A549 (cell line): ENCODE measurements around the gene GGNBP2. TPM values are rescaled to one million over a fixed set of nuclear protein-coding genes. Genes with fewer than 3 reads are reported as not detected.

Experiments used
- ATAC-seq, 2 experiments: fragments of 200-7000 bp in 1 of 2; fragments of >200 bp in 1 of 2; cut with Nextera tagmentation in 1 of 2; cut with Tn5 transposase in 1 of 2; 3 replicates each; pipeline versions ENCODE4 v1.8.0 to v1.9.1; 2018 to 2020; ENCODE audit warnings: mild to moderate bottlenecking in 1 of 2, moderate library complexity in 1 of 2
- CTCF ChIA-PET: fragments of 300-600 bp; sonication (Branson Sonifier 250); formaldehyde crosslinking; extraction: SDS; loops from one replicate; lab custom pipeline; 2021; ENCODE audit warnings: antibody characterized with exemption, inconsistent platforms; lab: Yijun Ruan, JAX
- POLR2A ChIA-PET: fragments of 350-600 bp; formaldehyde crosslinking; extraction: SDS; loops from one replicate; lab custom pipeline; 2021; ENCODE audit warnings: antibody characterized with exemption, inconsistent platforms; lab: Yijun Ruan, JAX
- DNase-seq, 2 experiments: peaks; one replicate each; pipeline versions ENCODE4 v3.0.0 to v3.0.0-alpha.2; 2011 to 2016; ENCODE audit warnings: low read depth in 1 of 2, low spot score in 1 of 2
- FAIRE-seq: peaks from 2 replicates; lab custom pipeline; 2011; peaks lifted over from hg19 to GRCh38; lab: Jason Lieb, UNC
- H3K27ac ChIP-seq, 2 experiments: fragments of >200 bp; sonication (Bioruptor Twin); formaldehyde crosslinking; 3 replicates each; pipeline ENCODE4 v1.5.1; 2016 to 2017
- H3K4me1 ChIP-seq: fragments of >200 bp; sonication (Bioruptor Twin); formaldehyde crosslinking; 3 replicates; pipeline ENCODE4 v1.6.1; 2016
- H3K4me2 ChIP-seq: fragments of >200 bp; sonication (Bioruptor Twin); formaldehyde crosslinking; 3 replicates; pipeline ENCODE4 v1.6.1; 2016
- H3K4me3 ChIP-seq: fragments of >200 bp; sonication (Bioruptor Twin); formaldehyde crosslinking; 3 replicates; pipeline ENCODE4 v1.5.1; 2016
- H3K9me3 ChIP-seq: fragments of >200 bp; sonication (Bioruptor Twin); formaldehyde crosslinking; 3 replicates; pipeline ENCODE4 v1.6.1; 2016
- ATOH8 ChIP-seq: fragments of 250-450 bp; sonication (Bioruptor Pico); IDR thresholded peaks from 2 replicates; pipeline ENCODE4 v1.5.0; 2020; ENCODE audit warnings: low read depth, mild to moderate bottlenecking, moderate library complexity
- BHLHE40 ChIP-seq: IDR thresholded peaks from 2 replicates; pipeline ENCODE4 v1.6.1; 2012; ENCODE audit warnings: low read depth, low read length, inconsistent platforms
- CBX2 ChIP-seq: fragments of 200-600 bp; sonication (generic); IDR thresholded peaks from 2 replicates; pipeline ENCODE4 v1.6.1; 2016; ENCODE audit warnings: low read depth, mild to moderate bottlenecking, borderline replicate concordance
- CEBPB ChIP-seq, 2 experiments: fragments of >200 bp in 1 of 2; sonication (Bioruptor Twin) in 1 of 2; formaldehyde crosslinking in 1 of 2; IDR thresholded peaks; 2 replicates each; pipeline ENCODE4 v1.6.1; 2012 to 2016
- CHD2 ChIP-seq: fragments of 150-350 bp; IDR thresholded peaks from 2 replicates; pipeline ENCODE4 v1.6.1; 2014; ENCODE audit warnings: low read length; ENCODE audit not compliant: partially characterized antibody
- EHF ChIP-seq: fragments of 250-450 bp; sonication (Bioruptor Pico); IDR thresholded peaks from 2 replicates; pipeline ENCODE4 v1.5.0; 2020; ENCODE audit warnings: mild to moderate bottlenecking
- EHMT2 ChIP-seq: fragments of 200-600 bp; sonication (generic); IDR thresholded peaks from 2 replicates; pipeline ENCODE4 v1.6.1; 2016; ENCODE audit warnings: antibody characterized with exemption, low read depth, mild to moderate bottlenecking, moderate library complexity
- ELK1 ChIP-seq: fragments of 150-350 bp; IDR thresholded peaks from 2 replicates; pipeline ENCODE4 v1.6.1; 2014; ENCODE audit warnings: low read depth, mild to moderate bottlenecking, low read length
- EP300 ChIP-seq, 2 experiments: fragments of >200 bp; sonication (Bioruptor Twin); formaldehyde crosslinking; IDR thresholded peaks; 2 replicates in 1 of 2; 3 replicates in 1 of 2; pipeline ENCODE4 v1.6.1; 2016 to 2017
- FOSB ChIP-seq: fragments of 250-450 bp; sonication (Bioruptor Pico); IDR thresholded peaks from 2 replicates; pipeline ENCODE4 v1.5.0; 2020; ENCODE audit warnings: mild to moderate bottlenecking, moderate library complexity
- GATA3 ChIP-seq: IDR thresholded peaks from 2 replicates; pipeline ENCODE4 v1.6.1; 2012; ENCODE audit warnings: borderline replicate concordance
- HOXA7 ChIP-seq: fragments of 250-450 bp; sonication (Bioruptor Pico); IDR thresholded peaks from 2 replicates; pipeline ENCODE4 v1.5.0; 2020; ENCODE audit warnings: mild to moderate bottlenecking, moderate library complexity
- HOXB13 ChIP-seq: fragments of 250-450 bp; sonication (Bioruptor Pico); IDR thresholded peaks from 2 replicates; pipeline ENCODE4 v1.5.0; 2020; ENCODE audit warnings: low read depth, mild to moderate bottlenecking, moderate library complexity
- JUN ChIP-seq, 2 experiments: fragments of >200 bp; sonication (Bioruptor Twin); formaldehyde crosslinking; IDR thresholded peaks; 2 replicates in 1 of 2; 3 replicates in 1 of 2; pipeline ENCODE4 v1.6.1; 2016 to 2017
- KDM1A ChIP-seq: fragments of 200-600 bp; sonication (generic); IDR thresholded peaks from 2 replicates; pipeline ENCODE4 v1.6.1; 2016; ENCODE audit warnings: low read depth, mild to moderate bottlenecking
- KDM5A ChIP-seq: fragments of 200-600 bp; sonication (generic); IDR thresholded peaks from 2 replicates; pipeline ENCODE4 v1.6.1; 2016; ENCODE audit warnings: antibody characterized with exemption, mild to moderate bottlenecking
- MAZ ChIP-seq: fragments of 150-350 bp; IDR thresholded peaks from 2 replicates; pipeline ENCODE4 v1.6.1; 2014; ENCODE audit warnings: antibody characterized with exemption, low read depth, low read length, borderline replicate concordance
- MYC ChIP-seq: IDR thresholded peaks from 2 replicates; pipeline ENCODE4 v1.6.1; 2012; ENCODE audit warnings: mild to moderate bottlenecking, inconsistent platforms, low read length, improper control_type of control experiment, borderline replicate concordance
- NR3C1 ChIP-seq: fragments of >200 bp; sonication (Bioruptor Twin); formaldehyde crosslinking; IDR thresholded peaks from 3 replicates; pipeline ENCODE4 v1.6.1; 2017
- POLR2A ChIP-seq: IDR thresholded peaks from 2 replicates; pipeline ENCODE4 v1.6.1; 2012; ENCODE audit warnings: mild to moderate bottlenecking, low read length
- RARB ChIP-seq: fragments of 250-450 bp; sonication (Bioruptor Pico); IDR thresholded peaks from 2 replicates; pipeline ENCODE4 v1.8.0; 2021; ENCODE audit warnings: mild to moderate bottlenecking, moderate library complexity
- RFX5 ChIP-seq: fragments of 450-650 bp; IDR thresholded peaks from 2 replicates; pipeline ENCODE4 v1.7.1; 2014; ENCODE audit warnings: antibody characterized with exemption, mild to moderate bottlenecking, moderate library complexity
- SREBF2 ChIP-seq: fragments of 450-650 bp; IDR thresholded peaks from 2 replicates; pipeline ENCODE4 v1.6.1; 2014; ENCODE audit warnings: mild to moderate bottlenecking, moderate library complexity
- TFCP2L1 ChIP-seq: fragments of 250-450 bp; sonication (Bioruptor Pico); IDR thresholded peaks from 2 replicates; pipeline ENCODE4 v1.5.0; 2021; ENCODE audit warnings: mild to moderate bottlenecking
- TP53 ChIP-seq: fragments of 250-450 bp; sonication (Bioruptor Pico); IDR thresholded peaks from 2 replicates; pipeline ENCODE4 v1.5.0; 2021; ENCODE audit warnings: mild to moderate bottlenecking, moderate library complexity
- USF2 ChIP-seq: fragments of 450-650 bp; IDR thresholded peaks from 2 replicates; pipeline ENCODE4 v1.6.1; 2014; ENCODE audit warnings: antibody characterized with exemption
- ZSCAN20 ChIP-seq: fragments of 250-450 bp; sonication (Bioruptor Pico); IDR thresholded peaks from 2 replicates; pipeline ENCODE4 v1.8.0; 2022; ENCODE audit warnings: mild to moderate bottlenecking, moderate library complexity
- WGBS: methylation state at CpG from one replicate; pipeline ENCODE4 v1.1.6; 2017; ENCODE audit errors: missing lambda C conversion rate; 5-methylcytosine and 5-hydroxymethylcytosine counted together
- polyA plus RNA-seq, 4 experiments: library from polyadenylated mRNA; depleted of rRNA in 3 of 4; stranded (reverse); fragments of >200 nt; fragmentation: RNase III in 1 of 4; extraction: RNeasy Plus Mini Kit Qiagen cat#74134 plus additional on column Dnase treatment in 1 of 4; gene quantifications; 2 replicates in 3 of 4; 3 replicates in 1 of 4; pipeline ENCODE4 v1.2.3, GENCODE V29; 2011 to 2017
- TF ChIP-seq, protein P1 (sequence below): fragments of >200 bp; sonication (Bioruptor Twin); formaldehyde crosslinking; IDR thresholded peaks from 3 replicates; pipeline ENCODE4 v1.5.1; 2016
- TF ChIP-seq, protein P2 (sequence below): fragments of 250-450 bp; sonication (Bioruptor Pico); IDR thresholded peaks from 2 replicates; pipeline ENCODE4 v1.5.0; 2021; ENCODE audit warnings: mild to moderate bottlenecking, moderate library complexity, borderline replicate concordance
- TF ChIP-seq, protein P3 (sequence below): IDR thresholded peaks from 2 replicates; pipeline ENCODE4 v1.6.1; 2012
- TF ChIP-seq, protein P4 (sequence below): fragments of >200 bp; sonication (Bioruptor Twin); formaldehyde crosslinking; IDR thresholded peaks from 3 replicates; pipeline ENCODE4 v1.6.1; 2016

GGNBP2 gene
- polyA plus RNA-seq, 2 of the 4 experiments (the other 2 are of a cell fraction) = 83.7 to 144 TPM

GRCh38 chr17:36591434-36592315 is 47.0 kb downstream of the GGNBP2 start, which contains the start of gene DHRS11:
Gene DHRS11 (plus strand): TSS chr17:36591879. CDS start chr17:36592010, 131 bp downstream.
- ATAC-seq = peak; percentile 94 to 96
- DNase-seq = peak; percentile 73 to 97
- Histone ChIP-seq H3K27ac (peak within 1 kb of the TSS; percentile 75 to 92), H3K9me3 (no peaks in the 10 kb centered on the region), H3K4me1 (peaks cover 16% of the 10 kb centered on the region), H3K4me2 (peak within 1 kb of the TSS; percentile 83), H3K4me3 (peak within 1 kb of the TSS; percentile 82)
- CTCF ChIA-PET = interaction anchor here (0.6 to 6.8 kb wide), 6 partner anchors 10 to 629 kb away, joined by 3 to 71 read pairs (median 3); partner anchors contain the start of genes MRM1, MYO19 and PIGW
- WGBS = 19% methylated on average over 17 of the region's 87 CpGs
- POLR2A ChIA-PET = interaction anchor here (2.1 kb wide), 2 partner anchors 9 to 10 kb away, joined by 6 to 12 read pairs; partner anchors contain the start of gene MRM1
- no peak for FAIRE-seq
- TF ChIP-seq KDM1A (no peak), GATA3 (no peak), RARB (no peak; the same call in 1 of the 2 replicates), MYC (no peak), POLR2A (peak; percentile 48), EHF (CRISPR knock-in tag) (no peak), HOXB13 (CRISPR knock-in tag) (no peak), JUN (IDR thresholded peaks at IDR 0.05) (peak; percentile 37 to 78; a peak in 3 of 5 replicates), MAZ (no peak), CEBPB (IDR thresholded peaks at IDR 0.05) (no peak), EHMT2 (no peak), FOSB (peak; percentile 85), TFCP2L1 (0 out of 2 replicates have a peak, but pooled peaks have one; percentile 30), BHLHE40 (no peak), CBX2 (no peak), ZSCAN20 (CRISPR knock-in tag) (no peak), NR3C1 (no peak), KDM5A (no peak), SREBF2 (no peak), USF2 (no peak), TP53 (CRISPR knock-in tag) (peak; percentile 62), CHD2 (no peak), HOXA7 (CRISPR knock-in tag) (0 out of 2 replicates have a peak, but pooled peaks have one; percentile 37), ATOH8 (no peak), EP300 (IDR thresholded peaks at IDR 0.05) (no peak), RFX5 (no peak), ELK1 (no peak)
- TF ChIP-seq, protein P1, sequence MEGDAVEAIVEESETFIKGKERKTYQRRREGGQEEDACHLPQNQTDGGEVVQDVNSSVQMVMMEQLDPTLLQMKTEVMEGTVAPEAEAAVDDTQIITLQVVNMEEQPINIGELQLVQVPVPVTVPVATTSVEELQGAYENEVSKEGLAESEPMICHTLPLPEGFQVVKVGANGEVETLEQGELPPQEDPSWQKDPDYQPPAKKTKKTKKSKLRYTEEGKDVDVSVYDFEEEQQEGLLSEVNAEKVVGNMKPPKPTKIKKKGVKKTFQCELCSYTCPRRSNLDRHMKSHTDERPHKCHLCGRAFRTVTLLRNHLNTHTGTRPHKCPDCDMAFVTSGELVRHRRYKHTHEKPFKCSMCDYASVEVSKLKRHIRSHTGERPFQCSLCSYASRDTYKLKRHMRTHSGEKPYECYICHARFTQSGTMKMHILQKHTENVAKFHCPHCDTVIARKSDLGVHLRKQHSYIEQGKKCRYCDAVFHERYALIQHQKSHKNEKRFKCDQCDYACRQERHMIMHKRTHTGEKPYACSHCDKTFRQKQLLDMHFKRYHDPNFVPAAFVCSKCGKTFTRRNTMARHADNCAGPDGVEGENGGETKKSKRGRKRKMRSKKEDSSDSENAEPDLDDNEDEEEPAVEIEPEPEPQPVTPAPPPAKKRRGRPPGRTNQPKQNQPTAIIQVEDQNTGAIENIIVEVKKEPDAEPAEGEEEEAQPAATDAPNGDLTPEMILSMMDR = peak; percentile 21; the same call in 2 of the 3 replicates
- TF ChIP-seq, protein P2, sequence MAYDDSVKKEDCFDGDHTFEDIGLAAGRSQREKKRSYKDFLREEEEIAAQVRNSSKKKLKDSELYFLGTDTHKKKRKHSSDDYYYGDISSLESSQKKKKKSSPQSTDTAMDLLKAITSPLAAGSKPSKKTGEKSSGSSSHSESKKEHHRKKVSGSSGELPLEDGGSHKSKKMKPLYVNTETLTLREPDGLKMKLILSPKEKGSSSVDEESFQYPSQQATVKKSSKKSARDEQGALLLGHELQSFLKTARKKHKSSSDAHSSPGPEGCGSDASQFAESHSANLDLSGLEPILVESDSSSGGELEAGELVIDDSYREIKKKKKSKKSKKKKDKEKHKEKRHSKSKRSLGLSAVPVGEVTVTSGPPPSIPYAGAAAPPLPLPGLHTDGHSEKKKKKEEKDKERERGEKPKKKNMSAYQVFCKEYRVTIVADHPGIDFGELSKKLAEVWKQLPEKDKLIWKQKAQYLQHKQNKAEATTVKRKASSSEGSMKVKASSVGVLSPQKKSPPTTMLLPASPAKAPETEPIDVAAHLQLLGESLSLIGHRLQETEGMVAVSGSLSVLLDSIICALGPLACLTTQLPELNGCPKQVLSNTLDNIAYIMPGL (CRISPR knock-in tag) = no peak
- TF ChIP-seq, protein P3, sequence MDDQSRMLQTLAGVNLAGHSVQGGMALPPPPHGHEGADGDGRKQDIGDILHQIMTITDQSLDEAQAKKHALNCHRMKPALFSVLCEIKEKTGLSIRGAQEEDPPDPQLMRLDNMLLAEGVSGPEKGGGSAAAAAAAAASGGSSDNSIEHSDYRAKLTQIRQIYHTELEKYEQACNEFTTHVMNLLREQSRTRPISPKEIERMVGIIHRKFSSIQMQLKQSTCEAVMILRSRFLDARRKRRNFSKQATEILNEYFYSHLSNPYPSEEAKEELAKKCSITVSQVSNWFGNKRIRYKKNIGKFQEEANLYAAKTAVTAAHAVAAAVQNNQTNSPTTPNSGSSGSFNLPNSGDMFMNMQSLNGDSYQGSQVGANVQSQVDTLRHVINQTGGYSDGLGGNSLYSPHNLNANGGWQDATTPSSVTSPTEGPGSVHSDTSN = no peak
- TF ChIP-seq, protein P4, sequence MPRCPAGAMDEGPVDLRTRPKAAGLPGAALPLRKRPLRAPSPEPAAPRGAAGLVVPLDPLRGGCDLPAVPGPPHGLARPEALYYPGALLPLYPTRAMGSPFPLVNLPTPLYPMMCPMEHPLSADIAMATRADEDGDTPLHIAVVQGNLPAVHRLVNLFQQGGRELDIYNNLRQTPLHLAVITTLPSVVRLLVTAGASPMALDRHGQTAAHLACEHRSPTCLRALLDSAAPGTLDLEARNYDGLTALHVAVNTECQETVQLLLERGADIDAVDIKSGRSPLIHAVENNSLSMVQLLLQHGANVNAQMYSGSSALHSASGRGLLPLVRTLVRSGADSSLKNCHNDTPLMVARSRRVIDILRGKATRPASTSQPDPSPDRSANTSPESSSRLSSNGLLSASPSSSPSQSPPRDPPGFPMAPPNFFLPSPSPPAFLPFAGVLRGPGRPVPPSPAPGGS = no peak
